GM13976 (cell line): Measurements from ENCODE around the gene NUP214.
"Not testable (repeated sequence)": the region's sequence is repeated elsewhere in the genome, so short reads cannot be mapped to it uniquely, and the experiment has no call there.

ENCODE experiments used
- DNase-seq: peaks from one replicate; pipeline ENCODE4 v3.0.0; 2012; ENCODE audit warnings: low spot score
- in situ Hi-C: fragments of 300-500 bp; cut with MboI; formaldehyde crosslinking; loops from one replicate; pipeline ENCODE4 v1.12.0; 2022; ENCODE audit warnings: low sequenced_read_pairs, mixed read lengths, inconsistent platforms; ENCODE audit not compliant: unreplicated experiment
- TF ChIP-seq, protein P1 (sequence below): IDR thresholded peaks from 2 replicates; pipeline ENCODE4 v1.5.1; 2012; ENCODE audit warnings: borderline replicate concordance, mild to moderate bottlenecking; ENCODE audit not compliant: insufficient read depth; ENCODE audit errors: extremely low read depth, missing control alignments, control extremely low read depth

NUP214 gene

DNA sequence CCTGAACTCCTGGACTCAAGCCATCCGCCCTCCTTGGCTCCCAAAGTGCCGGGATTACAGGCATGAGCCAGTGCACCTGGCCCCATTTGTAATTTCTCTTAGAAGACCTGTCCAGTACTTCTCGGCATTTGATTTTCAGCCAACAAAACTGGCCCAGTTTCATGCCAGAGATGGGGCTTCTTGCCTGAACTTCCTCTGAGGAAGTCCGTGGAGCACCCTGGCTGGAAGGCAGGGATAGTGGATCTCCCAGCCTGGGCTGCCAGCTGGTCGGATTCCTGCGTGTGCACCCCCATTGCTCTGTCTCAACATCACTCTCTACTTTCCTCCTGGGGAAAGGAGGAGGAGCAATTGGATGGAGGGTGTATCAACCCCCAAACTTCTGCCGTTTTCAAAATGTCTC is 111.9 kb downstream of the NUP214 start:
- no peak for DNase-seq
- TF ChIP-seq, protein P1, sequence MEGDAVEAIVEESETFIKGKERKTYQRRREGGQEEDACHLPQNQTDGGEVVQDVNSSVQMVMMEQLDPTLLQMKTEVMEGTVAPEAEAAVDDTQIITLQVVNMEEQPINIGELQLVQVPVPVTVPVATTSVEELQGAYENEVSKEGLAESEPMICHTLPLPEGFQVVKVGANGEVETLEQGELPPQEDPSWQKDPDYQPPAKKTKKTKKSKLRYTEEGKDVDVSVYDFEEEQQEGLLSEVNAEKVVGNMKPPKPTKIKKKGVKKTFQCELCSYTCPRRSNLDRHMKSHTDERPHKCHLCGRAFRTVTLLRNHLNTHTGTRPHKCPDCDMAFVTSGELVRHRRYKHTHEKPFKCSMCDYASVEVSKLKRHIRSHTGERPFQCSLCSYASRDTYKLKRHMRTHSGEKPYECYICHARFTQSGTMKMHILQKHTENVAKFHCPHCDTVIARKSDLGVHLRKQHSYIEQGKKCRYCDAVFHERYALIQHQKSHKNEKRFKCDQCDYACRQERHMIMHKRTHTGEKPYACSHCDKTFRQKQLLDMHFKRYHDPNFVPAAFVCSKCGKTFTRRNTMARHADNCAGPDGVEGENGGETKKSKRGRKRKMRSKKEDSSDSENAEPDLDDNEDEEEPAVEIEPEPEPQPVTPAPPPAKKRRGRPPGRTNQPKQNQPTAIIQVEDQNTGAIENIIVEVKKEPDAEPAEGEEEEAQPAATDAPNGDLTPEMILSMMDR = no peak
- in situ Hi-C loops = no loop called here

DNA sequence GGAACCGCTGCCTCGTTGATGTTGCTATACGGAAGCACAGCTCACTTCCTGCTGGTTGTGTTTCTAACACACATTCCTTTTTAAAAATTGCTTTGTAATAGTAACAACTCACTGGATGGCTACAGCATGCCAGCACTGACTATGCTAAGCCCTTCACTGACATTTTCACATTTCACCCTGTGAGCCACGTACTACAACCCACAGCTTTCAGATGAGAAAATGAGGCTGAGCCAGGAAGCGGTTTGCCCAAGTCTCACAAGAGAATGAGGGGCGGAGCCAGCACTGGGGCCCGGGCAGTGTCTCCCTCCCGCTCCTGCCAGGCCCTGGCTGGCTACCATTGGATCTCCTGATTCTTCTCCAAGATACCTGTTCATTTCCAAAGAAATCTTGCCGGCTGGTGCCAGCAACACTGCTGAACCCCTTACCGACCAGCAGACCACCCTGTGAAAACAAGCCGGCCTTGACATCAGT is 112.6 kb downstream of the NUP214 start:
- TF ChIP-seq, protein P1 = no peak
- DNase-seq = peak; percentile 86
- in situ Hi-C loops = no loop called here

DNA sequence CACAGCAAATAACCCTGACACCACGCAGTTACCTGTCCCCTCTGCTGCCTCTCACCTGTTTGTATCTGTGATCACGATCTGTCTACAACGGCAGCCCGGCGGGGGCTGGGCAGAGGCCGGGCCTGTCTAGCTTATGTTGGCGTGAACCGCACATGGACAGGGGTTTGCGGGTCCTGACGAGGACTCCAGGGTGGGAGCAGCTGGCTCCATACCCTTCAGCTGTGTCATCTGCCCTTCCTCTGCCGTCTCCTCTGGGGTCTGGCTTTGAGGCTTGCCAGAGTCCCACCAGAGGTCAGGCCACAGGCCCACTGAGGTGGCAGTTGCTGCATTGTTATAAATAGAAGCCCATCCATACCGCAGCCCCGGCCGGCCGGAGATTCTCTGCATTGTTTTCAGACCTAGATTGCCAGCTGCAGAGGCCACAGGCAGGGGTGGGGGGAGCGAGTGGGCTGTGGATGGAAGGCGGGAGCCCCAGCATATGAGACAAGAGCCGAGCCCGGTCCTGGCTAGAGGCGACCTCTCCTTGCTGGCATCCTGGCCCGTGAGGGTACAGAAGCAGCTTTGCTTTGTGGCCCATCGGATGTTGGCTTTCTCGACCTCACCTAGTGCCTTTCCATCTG is 113.1 kb downstream of the NUP214 start:
- in situ Hi-C loops = no loop called here
- TF ChIP-seq, protein P1 = no peak
- DNase-seq = no peak

DNA sequence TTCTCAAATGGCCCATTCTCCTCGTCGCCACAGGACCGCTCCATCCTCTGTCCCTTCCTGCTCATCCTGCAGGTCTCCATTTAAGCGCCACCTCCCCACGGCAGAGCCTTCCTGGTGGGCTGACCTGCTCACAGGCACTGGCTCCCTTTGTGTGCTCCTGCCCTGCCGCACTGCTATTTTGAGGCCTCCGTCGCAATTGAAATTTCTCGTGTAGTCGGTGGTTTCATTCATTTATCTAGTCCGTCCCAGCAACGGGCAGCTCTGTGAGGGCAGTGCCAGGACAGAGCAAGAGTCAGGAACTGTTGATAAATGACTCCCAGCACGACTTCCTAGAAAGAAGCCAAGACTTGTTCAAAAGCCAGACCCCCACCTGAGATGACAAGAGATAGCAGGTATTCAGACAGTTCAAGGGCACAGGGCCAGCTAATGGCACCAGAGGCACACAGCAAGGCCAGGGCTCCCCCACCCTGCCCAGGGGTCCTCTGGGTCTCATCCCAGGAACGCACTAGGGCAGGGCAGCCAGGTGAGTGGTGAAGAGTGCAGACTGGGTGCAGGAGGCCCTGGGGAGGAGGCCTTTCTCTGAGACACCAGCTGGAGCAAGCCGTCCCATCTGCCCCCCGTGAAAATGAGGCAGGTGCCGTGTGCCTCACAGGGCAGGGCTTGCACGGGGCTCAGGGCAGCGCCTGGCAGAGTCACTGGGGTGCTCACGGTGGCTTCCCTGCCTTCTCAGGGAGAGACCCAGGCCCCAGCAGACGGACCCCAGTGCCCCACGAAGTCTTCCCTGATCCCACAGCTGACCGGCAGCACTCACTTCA is 114.0 kb downstream of the NUP214 start:
- no peak for DNase-seq
- TF ChIP-seq, protein P1 = no peak
- in situ Hi-C loops = no loop called here

DNA sequence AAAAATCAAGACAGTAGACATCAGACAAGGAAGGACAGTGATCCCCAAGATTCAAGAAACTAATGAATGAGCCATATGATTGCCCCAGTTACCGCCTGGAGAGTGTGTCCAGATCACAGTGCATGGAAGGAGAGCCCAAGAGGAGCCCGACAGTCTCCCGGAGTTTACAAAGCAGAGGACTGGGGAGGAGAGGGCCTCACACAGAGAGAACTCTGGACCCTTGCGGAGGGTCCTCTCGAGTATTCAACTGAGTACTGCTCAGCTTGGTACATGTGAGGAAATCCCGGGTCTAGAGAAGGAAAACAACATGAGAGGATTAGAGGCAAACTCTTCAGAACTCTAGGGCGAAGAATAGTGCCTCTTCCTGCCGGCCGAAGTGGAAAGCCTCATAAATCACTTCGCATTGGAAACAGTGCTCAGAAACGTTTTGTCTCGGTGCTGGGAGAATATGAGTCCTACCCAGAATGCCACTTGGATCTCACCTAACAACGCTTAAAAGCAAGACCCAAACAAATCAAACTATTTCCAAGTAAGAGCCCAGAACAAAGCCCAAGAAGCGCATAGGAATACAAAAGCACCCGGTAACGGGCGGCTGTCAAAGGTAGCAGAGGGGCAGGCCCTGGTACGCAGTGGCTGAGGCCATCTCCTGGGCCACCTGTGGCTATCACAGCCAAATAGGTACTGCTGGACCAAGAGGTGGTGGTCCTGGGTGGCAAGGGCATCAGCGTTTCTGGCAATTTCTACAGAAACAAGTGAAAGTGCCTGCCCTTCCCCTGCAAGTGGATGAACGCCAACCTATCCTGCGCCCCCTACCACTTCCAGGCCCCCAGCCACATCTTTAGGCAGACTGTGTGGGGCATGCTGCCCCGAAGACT is 114.9 kb downstream of the NUP214 start:
- no peak for DNase-seq
- TF ChIP-seq, protein P1 = no peak
- in situ Hi-C loops = no loop called here

DNA sequence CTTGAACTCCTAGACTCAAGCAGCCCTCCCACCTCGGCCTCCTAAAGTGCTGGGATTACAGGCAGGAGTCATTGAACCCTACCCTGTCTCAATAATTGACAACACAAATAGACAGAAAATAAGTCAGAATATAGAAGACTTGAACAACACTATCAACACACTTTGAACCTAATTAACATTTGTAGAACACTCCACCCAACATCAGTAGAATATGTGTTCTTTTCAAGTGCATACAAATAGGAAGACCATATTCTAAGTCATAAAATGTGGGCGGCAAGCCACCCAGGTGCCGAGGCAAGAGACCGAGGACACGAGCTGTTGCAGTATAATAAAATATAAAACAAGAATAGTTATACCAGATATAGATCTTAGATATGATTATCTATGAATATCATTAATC is 118.9 kb downstream of the NUP214 start:
- in situ Hi-C loops, DNase-seq: not testable (repeated sequence)
